HG03064 (cell line): ENCODE results near the gene R3HCC1L.
"Not testable (repeated sequence)": the region's sequence is repeated elsewhere in the genome, so short reads cannot be mapped to it uniquely, and the experiment has no call there.

Experiments
- ATAC-seq: cut with Tn5 transposase; IDR thresholded peaks from one replicate; pipeline ENCODE4 v1.9.1; 2021; ENCODE audit warnings: low read depth; ENCODE audit not compliant: unreplicated experiment

The R3HCC1L gene

DNA sequence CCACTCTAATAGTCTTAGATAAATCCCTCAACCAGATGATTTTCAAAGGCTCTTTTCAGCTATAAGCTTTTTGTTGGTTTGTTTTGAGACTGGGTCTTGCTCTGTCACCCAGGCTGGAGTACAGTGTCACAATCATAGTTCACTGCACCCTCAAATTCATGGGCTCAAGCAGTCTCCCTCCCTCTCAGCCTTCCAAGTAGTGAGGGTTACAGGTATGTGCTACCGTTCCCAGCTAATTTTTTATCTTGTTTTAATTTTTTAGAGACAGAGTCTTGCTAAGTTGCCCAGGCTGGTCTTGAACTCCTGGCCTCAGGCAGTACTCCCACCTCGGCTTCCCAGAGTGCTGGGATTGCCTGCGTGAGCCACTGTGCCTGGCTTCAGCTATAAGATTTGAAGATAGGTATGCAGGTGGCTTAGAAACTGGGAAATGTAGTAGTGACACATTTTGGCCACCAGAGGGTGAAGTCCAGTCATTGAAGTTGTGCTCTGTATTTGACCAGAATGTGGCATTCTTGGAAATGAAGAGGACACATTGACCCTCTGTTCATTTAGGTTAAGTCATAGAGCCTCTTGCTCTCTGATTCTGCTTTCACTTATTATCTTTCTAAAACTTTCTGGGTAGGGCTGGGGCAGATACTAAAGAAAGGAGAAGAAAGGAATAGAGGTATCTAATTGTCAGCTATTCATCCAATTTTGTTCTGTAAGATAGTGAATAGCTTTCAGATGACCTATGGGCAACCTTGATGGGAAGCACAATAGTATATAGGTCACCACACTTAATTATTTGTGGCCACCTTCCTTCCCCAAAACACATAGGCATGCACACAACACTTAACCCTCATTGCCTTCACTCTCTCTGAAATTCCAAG is 36.0 kb downstream of the R3HCC1L start:
- no peak for ATAC-seq

DNA sequence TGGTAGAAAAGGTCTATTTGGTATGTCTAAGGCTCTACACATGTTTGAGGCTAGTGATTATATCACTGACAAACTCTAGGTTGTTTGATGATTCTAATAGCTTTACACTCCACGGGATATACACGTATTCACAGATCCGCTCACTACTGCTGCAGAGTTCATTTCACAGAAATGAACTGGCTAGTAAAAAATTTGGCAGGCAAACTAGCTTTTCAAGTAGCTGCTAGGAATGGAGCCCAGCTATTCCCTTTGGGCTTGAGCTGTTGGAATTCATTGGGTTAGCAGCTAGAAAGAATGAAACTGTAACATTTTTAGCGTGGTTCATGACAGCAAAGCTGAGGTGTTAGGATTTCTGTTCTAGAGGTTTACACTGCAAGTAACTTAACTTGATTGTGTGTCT is 37.6 kb downstream of the R3HCC1L start:
- ATAC-seq = no peak

DNA sequence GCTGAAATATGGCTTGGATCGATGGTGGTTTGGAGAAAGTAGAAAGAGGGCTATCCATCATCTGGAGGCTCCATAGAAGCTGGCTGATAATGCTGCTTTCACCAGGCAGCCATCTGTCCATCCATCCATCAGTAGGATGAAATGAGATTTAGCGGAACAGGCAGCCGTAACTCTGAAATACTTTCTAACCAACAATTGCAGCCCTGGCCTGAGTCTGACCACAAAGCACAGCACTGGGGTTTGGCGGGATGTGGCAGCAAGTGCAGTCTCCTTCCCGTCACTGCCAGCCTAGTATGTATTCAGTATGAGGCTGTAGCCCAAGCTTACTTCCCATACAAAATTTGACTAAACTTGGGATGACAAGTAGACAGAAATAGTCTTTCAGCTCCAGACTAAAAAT is 38.0 kb downstream of the R3HCC1L start:
- ATAC-seq = no peak

DNA sequence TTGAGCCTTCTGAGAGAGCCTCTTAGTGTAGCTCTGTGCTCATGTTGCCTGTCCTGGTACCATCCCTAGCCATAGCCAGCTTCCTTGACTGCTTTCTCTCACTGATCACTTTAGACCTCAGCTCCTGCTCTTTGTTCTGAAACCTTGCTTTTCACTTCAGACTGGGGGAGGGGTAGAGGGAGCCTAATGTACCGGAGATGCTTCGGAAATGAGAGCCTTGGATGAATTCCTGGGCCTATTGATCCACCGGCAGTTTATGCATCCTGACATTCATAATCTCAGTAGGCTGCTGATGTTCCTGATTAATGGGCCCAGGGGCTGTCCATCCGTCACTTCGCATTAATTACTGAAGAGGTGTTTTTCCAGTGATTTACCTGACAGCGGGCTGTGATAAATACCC is 38.8 kb downstream of the R3HCC1L start:
- ATAC-seq = no peak

DNA sequence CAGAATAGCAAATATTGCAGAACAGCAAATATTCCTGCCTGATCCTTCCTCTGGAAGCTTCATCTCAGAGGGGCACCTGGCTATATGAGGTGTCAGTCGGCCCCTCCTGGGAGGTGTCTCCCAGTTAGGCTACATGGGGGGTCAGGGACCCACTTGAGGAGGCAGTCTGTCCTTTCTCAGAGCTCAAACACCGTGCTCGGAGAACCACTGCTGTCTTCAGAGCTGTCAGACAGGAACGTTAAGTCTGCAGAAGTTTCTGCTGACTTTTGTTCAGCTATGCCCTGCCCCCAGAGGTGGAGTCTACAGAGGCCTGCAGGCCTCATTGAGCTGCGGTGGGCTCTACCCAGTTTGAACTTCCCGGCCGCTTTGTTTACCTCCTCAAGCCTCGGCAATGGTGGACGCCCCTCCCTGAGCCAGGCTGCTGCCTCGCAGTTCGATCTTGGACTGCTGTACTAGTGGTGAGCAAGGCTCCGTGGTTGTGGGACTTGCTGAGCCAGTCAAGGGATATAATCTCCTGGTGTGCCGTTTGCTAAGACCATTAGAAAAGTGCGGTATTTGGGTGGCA is 48.0 kb downstream of the R3HCC1L start:
- not testable (repeated sequence) for ATAC-seq

DNA sequence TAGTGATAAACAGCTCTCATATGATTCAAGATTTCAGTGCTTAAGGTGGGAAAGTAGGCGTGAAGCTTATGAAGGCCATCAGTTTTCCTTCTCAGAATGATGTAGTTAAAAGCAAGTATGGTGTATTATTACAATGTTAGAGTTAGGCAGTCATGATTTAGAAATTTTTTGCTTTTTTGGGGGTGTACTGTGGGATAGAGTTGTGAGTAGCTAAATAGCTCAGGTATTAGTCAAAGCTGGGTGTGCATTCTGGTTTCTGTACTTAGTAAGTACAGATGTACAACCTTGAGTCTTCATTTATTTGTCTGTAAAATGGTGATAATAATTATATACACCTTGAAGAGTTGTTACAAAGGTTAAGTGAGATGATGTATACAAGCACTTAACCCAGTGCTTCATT is 52.2 kb downstream of the R3HCC1L start:
- ATAC-seq = no peak

DNA sequence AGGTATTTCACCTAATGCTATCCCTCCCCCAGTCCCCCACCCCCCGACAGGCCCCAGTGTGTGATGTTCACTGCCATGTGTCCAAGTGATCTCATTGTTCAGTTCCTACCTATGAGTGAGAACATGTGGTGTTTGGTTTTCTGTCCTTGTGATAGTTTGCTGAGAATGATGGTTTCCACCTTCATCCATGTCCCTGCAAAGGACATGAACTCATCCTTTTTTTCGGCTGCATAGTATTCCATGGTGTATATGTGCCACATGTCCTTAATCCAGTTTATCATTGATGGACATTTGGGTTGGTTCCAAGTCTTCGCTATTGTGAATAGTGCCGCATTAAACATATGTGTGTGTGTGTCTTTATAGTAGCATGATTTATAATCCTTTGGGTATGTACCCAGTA is 56.3 kb downstream of the R3HCC1L start:
- ATAC-seq = not testable (repeated sequence)

DNA sequence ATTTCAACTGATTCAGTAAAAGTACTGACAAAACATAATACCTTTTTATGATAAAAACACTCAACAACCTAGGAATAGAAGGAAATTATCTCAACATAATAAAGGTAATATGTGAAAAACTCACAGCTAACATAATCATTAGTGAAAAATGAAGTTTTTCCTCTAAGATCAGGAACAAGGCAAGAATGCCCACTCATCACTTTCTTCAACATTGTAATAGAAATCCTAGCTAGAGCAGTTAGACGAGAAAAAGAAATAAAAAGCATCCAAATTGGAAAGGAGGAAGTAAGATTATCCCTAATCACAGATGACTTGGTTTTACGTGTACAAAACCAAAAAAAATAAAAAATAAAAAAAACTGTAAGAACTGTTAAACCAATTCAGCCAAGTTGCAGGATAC is 58.6 kb downstream of the R3HCC1L start:
- no peak for ATAC-seq

DNA sequence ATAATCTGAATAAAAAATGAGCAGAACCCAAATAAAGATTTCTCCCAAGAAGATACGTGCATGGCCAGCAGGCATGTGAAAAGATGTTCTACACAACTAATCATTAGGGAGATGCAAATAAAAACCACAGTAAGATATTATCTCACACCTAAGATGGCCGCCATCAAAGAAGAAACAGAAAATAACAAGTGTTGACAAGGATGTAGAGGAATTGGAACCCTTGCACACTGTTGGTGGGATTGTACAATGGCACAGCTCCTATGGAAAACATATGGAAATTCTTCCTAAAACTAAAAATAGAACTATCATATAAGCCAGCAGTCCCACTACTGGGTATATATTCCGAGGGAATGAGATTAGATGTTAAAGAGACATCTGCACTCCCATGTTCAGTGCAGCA is 60.2 kb downstream of the R3HCC1L start:
- ATAC-seq = no peak

DNA sequence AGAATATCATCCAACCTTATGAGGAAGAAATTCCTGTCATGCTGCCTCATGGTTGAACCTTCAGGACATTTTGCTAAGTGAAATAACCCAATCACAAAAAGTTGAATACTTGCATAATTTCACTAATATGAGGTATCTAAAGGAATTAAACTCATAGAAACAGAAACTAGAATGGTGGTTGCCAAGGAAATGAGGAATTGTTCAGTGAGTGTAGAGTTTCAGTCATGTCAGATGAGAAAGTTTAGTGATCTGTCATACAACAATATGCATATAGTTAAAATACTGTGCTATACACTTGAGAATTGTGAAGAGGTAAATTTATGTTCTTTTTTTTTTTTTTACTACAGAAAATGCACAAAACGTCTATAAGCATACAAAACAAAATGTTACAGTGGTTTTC is 60.7 kb downstream of the R3HCC1L start:
- no peak for ATAC-seq

DNA sequence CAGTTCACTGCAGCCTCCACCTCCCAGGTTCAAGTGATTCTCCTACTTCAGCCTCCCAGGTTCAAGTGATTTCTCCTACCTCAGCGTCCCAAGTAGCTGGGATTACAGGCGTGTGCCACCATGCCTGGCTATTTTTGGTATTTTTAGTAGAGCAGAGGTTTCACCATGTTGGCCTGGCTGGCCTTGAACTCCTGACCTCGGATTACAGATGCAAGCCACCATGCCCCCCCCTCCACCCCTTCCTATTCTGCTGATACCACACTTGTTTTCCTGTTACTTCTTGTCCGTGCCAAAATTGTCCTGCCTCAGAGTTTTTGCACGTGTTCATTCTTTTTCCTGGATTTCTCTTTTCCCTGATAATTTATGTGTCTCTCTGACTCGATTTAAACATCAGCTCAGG is 62.5 kb downstream of the R3HCC1L start:
- no peak for ATAC-seq

DNA sequence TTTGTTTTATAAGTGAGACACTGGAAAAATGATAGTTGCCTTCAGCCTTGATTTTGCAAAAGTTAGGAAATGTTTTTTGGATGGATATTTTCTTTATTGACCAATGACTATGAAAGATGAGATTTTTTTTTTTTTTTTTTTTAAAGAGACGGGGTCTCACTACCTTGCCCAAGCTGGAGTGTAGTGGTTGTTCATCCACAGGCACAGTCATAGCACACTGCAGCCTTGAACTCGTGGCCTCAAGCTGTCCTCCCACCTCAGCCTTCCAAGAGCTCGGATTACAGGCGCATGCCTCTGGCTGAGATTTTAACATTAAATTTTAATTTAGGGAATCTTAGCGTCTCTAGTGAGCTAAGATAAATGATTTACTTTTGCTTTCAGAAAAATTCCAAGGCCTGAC is 67.3 kb downstream of the R3HCC1L start:
- no peak for ATAC-seq

DNA sequence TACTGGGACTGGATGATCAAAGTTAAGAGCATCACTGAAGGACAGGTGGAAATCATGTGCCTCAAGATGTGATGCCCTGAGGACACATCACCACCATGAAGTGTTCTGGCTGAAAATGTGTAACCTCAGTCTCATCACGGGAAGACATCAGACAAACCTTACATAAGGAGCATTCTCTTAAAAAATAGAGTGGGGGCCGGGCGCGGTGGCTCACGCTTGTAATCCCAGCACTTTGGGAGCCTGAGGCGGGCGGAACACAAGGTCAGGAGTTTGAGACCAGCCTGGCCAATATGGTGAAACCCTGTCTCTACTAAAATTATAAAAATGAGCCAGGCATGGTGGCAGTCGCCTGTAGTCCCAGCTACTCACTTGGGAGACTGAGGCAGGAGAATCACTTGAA is 67.9 kb downstream of the R3HCC1L start:
- ATAC-seq = no peak

DNA sequence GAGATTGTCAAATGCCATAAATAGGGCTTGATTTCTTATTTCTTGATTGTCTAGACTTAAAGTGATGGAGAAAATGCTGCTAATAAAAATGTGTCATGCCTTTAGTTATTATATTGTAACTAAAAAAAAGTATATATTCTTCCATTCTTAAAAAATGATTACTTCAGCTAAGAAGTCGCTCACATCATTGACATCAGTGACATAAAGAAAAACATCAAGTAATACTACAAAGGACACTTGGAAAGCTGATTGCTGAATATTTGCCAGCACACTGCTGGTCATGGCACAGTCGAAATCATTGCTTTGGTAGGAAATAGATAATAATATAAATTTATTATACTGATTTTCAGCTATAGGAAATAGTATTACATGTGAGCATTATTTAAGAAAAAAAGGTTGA is 70.9 kb downstream of the R3HCC1L start:
- ATAC-seq = no peak

DNA sequence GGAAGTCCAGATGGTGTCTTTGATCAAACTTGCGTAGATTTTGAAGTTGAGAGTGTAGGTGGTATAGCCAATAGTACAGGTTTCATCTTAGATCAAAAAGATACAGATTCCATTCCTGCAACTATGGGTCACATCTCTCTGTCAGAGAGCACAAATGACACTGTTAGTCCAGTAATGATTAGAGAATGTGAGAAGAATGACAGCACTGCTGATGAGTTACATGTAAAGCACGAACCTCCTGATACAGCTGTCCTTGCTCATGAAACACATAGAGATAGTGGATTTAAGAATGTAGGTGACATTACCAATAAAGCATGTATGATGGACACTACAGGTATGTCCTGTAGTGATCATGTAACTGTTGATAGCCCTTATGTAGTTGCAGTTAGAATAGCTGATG is 74.5 kb downstream of the R3HCC1L start:
- ATAC-seq = no peak

DNA sequence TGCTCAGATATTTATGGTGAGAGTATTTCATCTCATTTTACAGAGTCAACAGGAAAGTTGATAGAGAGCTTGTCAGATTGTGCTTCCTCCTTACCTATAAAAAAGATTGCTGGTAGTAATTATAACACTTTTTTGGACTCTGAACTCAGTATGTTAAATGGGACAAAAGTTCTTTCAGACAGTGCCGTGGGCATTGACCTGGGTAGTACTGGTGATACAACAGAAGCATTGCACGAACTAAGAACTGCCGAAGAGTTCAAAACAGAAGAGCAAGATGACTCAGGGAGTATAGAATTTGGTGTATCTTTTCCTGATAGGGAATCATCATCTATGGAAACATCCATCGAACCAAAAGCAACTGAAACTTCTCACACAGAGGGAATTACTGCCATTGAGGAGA is 75.0 kb downstream of the R3HCC1L start:
- ATAC-seq = no peak

DNA sequence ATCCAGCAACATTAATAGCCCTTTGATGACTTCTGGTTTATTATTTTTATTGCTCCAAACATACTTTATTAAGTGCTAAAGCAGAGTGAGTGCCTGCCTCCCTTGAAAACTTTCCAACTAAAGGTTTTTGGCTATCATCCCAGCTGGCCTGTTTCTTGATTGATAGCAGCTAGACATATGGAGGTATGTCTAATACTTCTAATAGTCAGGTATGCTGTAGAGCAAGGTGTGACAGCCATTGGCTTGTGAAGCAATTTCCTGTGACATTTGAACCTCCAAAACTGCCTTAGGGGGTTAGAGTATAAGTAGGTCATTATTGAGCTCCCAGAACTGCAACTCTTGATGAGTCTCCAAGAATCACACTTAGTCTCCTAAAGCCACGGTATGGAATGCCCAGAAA is 77.7 kb downstream of the R3HCC1L start:
- no peak for ATAC-seq

DNA sequence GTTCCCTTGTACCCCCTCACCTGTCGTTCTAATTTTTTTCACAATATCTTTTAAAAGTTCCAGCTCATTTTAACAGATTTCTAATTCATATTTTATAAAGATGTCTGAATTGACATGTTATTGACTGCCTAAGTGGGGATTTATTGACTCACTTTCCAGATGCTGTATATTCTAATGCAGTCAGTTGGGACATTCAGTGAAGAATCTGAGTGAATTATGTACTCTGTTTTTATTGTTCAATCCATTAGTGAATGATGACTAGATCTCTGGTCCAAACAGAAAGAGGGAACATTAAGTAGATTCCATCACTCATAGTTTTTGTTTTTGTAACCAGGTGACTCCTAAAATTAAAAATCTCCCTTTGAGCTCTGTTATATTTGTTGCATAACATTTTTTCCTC is 79.3 kb downstream of the R3HCC1L start:
- no peak for ATAC-seq

DNA sequence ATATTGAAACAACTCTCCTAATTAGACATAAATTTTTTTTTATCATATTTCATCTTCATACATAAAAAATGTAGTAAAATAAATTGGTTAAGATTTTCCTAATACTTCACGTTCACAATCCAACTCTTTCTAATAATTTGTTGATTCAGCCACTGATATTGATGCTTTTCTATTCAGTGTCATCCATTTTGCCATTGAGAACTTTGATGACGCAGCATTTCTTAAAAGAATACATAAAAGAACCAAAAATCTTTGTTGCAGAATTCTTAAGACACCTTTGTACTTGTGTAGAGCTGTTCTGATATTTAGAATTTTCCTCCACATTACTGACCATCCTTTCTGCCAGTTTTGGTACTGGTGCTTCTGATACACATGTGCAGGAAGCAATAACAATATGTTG is 80.9 kb downstream of the R3HCC1L start:
- ATAC-seq = no peak

DNA sequence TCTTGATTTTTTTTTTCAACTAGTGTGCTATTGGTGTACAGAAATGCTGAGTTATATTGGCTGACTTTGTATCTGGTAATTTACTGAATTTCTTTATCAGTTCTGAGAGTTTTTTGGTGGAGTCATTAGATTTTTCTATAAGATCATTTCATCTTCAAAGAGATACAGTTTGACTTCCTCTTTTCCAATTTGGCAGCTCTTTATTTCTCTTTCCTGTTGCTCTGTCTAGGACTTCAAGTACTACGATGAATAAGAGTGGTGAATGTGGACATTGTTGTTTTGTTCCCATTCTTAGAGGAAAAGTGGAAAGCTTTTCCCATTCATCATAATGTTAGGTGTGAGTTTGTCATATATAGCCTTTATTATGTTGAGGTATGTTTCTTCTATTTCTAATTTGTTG is 83.3 kb downstream of the R3HCC1L start:
- no peak for ATAC-seq

DNA sequence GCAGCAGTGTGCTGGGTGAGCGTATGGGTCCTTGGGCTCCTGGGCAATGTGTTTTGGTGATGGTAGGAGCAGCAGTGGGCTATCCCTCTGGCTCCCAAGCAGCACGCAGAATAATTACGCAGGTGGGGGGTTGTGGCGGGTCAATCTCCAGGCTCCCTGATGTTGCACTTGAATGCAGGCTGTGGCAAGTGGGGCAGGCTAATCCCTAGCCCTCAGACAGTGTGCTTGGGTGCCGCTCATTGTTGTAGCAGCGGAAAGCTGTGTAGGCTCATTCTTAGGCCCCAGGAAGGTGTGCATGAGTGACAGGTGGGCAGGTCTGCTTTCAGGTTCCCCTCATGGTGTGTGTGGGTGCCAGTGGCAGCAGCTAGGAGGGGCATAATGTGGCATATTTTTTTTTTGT is 89.4 kb downstream of the R3HCC1L start:
- ATAC-seq = no peak

DNA sequence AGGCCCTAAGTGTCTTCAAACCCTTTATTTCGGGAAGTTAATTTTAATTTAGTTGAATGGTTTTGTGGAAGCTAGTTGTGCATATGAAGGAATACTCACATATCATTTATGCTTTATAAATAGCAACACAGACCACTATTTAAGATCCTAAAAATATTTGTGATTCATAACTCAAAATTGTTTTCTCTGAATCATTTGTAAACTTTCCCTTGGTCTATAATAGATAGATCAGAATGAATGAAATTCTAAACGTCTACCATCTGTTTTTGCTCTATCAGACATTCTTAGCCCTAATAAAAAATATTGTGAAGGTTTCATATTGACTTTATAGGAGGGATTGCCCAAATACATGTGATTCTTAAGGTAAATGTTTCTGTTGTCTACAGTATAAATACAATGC is 90.1 kb downstream of the R3HCC1L start:
- ATAC-seq = no peak
